Activated CD4-positive, alpha-beta T cell treated with anti-CD3 and anti-CD28 coated beads for 4 hours (primary cell): Measurements from ENCODE around the gene TANGO6.
"Not testable (repeated sequence)": the region's sequence is repeated elsewhere in the genome, so short reads cannot be mapped to it uniquely, and the experiment has no call there.

ENCODE experiments used
- DNase-seq, 2 donors: peaks; one replicate each; pipeline ENCODE4 v3.0.0-alpha.2; 2020

Gene TANGO6

DNA sequence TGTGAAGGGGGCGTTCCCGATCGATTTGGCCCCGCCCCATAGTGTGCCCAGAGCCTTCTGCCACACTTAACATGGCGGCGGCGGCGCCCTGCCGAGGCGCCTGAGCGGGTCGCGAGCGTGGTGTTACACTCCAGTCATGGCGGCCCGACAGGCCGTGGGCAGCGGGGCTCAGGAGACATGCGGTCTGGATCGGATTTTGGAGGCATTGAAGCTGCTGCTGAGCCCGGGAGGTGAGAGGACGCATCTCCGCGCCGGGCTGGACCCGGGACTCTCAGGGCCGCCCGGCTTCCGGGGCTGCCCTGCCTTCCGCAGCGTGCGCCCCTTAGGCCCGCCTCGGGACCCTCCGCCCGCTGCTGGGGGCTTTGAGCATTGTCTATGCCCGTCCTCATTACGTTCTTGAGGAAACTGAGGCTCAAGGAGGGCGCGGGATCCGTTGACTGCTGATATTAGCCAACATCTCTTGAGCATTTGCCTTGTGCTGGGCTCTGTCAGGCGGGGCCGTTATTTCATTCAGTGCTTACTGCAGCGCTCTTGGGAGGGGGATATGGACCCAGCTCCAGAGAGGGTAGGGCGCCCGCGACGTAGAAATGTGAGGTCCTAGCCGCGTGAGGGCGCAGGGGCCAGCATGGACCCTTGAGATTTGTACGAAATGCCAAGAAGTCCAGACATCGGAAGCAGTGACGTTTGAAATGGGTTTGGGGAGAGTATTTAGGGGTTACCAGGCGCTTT lies at the start of gene TANGO6:
TANGO6 (plus strand) TSS at position 50 of the 729 bp plus-strand sequence; CDS start at position 137, 87 bp downstream.
- DNase-seq, result peak; percentile 88 to 95

- DNase-seq, result no peak
Observed at GRCh38 chr16:68798398-68798797, 44.9 kb upstream of the TANGO6 start.

GRCh38 chr16:68800257-68800875 lies 43.0 kb upstream of the TANGO6 start:
- peak; percentile 4 to 32 for DNase-seq

DNA sequence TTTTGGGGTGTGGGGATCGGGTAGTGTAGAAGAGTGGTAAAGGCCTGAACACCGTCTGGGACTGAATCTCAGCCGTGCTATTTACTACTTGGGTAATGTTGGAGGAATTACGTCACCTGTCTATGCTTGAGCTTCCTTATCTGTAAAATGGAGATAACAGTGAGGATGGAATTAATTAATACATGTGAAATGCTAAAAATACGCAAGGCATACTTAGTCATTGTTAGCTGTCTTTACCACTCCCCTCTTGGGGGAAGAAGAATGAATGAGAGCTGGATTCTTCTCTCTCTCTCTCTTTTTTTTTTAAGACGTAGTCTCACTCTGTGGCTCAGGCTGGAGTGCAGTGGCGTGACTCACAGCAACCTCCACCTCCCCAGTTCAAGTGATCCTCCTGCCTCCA lies 41.1 kb upstream of the TANGO6 start:
- no peak for DNase-seq

DNA sequence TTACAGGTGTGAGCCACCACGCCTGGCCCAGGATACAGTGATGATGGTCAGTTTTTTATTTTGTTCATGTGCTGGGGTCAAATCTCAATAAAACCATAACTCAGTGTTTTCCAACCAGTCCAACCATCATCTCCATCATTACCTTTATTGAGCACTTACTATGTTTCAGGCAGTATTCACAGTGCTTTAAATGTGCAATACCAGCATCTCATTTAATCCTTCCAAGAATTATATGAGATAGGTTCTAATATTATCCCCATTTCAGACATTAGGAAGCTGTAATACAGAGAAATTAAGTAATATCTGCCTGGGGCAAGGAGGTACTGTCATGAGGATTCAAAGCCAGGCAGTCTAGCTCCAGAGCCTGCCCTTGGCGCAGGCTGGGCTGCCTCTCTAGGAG lies 36.9 kb upstream of the TANGO6 start:
- DNase-seq, result no peak

- DNase-seq, result no peak
Observed at GRCh38 chr16:68806981-68807380, 36.4 kb upstream of the TANGO6 start.

DNA sequence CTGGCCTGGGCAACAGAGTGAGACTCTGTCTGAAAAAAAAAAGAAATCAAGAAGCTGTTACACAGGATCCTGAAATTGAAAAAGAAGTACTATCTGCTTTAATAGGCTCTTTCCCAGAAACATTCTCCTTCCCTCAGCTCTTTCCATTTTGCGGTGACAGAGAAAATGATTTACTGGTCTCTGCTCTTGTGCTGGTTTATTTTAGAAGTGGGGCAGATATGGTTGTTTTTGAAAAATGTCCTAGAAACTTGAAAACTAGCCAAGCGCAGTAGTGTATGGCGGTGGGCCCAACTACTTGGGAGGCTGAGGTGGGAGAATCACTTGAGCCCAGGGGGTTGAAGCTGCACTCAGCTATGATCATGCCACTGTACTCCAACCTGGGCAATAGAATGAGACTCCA lies 28.8 kb upstream of the TANGO6 start:
- no peak for DNase-seq

DNA sequence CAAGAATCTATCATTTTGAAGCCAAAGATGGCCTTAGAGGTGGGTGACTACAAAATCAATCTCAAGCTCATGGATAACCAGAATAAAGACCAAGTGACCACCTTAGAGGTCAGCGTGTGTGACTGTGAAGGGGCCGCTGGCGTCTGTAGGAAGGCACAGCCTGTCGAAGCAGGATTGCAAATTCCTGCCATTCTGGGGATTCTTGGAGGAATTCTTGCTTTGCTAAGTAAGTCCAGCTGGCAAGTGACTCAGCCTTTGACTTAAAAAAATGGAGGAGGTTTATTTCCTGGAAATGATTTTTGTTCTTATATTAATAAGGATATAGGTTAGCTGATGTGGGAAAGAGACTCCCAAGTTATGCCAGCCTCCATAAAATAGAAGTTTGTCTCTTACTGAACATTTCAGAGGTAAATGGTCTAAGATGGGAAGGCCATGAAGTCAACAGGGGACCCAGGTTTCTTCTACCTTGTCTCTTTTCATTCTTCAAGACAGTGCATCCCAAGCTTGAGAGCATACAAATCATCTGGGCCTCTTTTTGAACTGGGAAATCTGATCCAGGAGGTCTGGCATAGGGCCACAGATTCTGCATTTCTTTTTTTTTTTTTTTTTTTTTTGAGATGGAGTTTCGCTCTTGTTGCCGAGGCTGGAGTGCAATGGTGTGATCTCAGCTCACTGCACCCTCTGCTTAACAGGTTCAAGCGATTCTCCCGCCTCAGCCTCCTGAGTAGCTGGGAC lies 19.8 kb upstream of the TANGO6 start:
- DNase-seq, result no peak

DNA sequence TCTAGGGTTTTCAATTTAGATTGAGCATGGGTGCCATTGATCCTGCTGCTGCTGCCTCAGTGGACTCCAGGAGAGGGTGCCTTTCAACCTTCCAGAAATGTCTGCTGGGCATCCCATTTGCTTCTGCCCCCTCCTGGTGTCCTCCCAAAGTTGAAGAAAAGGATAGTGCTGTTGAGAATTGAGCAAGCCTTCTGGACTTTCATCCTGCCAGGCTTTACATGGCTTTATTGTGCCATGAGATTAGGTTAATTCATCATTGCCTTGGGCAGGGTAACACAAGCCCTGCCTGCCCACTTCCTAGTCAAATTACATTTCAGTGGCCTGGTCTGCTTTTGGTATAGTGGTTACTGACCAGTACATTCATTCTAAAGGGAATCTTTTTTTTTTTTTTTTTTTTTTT lies 17.9 kb upstream of the TANGO6 start:
- DNase-seq, result no peak

- DNase-seq, result no peak
Observed at GRCh38 chr16:68826652-68827051, 16.7 kb upstream of the TANGO6 start.

DNA sequence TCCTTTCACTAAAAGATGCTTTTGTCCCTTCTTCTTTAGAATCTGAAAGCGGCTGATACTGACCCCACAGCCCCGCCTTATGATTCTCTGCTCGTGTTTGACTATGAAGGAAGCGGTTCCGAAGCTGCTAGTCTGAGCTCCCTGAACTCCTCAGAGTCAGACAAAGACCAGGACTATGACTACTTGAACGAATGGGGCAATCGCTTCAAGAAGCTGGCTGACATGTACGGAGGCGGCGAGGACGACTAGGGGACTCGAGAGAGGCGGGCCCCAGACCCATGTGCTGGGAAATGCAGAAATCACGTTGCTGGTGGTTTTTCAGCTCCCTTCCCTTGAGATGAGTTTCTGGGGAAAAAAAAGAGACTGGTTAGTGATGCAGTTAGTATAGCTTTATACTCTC lies 10.1 kb upstream of the TANGO6 start:
- DNase-seq, result no peak

GRCh38 chr16:68834550-68834949 lies 8.8 kb upstream of the TANGO6 start:
- DNase-seq, result no peak

GRCh38 chr16:68835970-68836369 lies 7.4 kb upstream of the TANGO6 start:
- no peak for DNase-seq

GRCh38 chr16:68839831-68840230 lies 3.5 kb upstream of the TANGO6 start:
- no peak for DNase-seq

GRCh38 chr16:68842964-68843481 lies 308 bp upstream of the TANGO6 start:
- not testable (repeated sequence) for DNase-seq

DNA sequence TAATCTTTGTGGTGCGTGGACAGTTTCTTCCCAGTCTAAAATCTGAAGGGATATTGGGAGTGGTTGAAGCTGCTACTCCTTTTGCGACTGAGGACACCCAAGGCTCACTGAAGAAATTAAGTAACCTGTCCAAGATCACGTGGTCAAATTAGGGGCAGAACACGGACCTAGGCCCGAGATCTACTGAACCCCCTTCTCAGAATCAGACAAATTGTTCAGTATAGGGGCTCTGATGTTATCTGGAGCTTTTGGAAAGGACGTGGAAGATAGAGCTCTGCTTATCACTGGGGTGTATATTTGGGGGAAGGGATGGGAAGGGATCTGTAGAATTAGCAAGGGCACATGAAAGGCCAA lies 857 bp downstream of the TANGO6 start:
- no peak for DNase-seq

DNA sequence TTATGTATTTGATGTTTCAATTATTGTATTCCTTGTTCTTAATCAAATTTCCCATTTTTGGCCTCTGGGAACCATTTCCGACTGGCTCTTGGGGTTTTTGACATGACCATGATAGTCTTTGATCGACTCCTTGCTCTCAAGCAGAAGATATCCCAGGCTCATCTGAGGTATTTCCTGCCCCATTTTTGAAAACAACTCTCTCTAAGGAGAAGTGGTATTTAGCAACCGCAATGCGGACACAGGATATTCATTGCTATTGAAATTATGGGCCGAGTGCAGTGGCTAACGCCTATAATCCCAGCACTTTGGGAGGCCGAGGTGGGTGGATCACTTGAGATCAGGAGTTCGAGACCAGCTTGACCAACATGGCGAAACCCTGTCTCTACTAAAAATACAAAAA lies 5.5 kb downstream of the TANGO6 start:
- DNase-seq, result no peak

DNA sequence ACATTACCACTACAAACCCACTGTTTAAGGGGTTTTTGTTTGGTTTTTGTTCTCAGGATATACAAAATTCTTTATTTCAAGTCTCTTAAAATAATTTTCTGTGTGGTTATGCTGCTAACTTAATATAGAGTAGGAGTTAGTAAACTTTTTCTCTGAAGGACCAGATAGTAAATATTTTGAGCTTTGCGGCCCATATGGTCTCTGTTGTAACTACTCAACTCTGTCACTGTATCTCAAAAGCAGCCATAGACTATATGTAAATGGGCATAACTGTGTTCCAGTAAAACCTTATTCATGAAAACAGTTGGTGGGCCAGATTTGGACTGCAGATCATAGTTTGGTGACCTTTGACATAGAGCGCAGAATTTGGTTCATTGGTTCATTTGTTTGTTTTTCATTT lies 7.2 kb downstream of the TANGO6 start:
- DNase-seq, result no peak

DNA sequence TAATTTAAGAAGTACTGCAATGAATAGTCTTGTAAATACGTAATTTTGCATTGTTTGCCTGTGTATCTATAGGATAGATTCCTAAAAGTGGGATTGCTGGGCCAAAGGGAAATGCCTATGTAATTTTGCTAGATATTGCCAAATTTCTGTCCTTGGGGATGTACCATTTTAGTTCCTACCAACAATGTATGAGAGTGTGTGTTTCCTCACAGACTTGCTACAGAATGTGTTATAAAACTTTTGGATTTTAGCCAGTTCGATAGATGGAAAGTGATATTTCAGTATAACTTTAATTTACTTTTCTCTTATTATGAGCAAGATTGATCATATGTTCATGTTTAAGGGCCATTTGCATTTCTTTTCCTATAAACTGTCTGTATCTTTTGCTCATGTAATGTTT lies 8.3 kb downstream of the TANGO6 start:
- no peak for DNase-seq

- DNase-seq, result no peak
Observed at GRCh38 chr16:68857479-68857878, 14.1 kb downstream of the TANGO6 start.

- no peak for DNase-seq
Observed at GRCh38 chr16:68859828-68860227, 16.5 kb downstream of the TANGO6 start.

- DNase-seq, result no peak
Observed at GRCh38 chr16:68860978-68861892, 17.9 kb downstream of the TANGO6 start.

GRCh38 chr16:68866933-68867332 lies 23.6 kb downstream of the TANGO6 start:
- no peak for DNase-seq
